Natural killer cell (primary cell): ENCODE measurements around the gene CAMSAP1. TPM values are rescaled to one million over a fixed set of nuclear protein-coding genes. Genes with fewer than 3 reads are reported as not detected.

ENCODE experiments used
- ATAC-seq, 3 donors: fragments of 150-1000 bp in 2 of 3; fragments of 200-7000 bp in 1 of 3; cut with Tn5 transposase; 1 replicate in 1 of 3; 2 replicates in 2 of 3; pipeline ENCODE4 v1.10.0; 2021; ENCODE audit warnings: mild to moderate bottlenecking in 2 of 3, moderate library complexity in 2 of 3
- DNase-seq, 2 donors: peaks; one replicate each; pipeline versions ENCODE4 v3.0.0 to v3.0.0-alpha.2; 2013 to 2021; ENCODE audit warnings: mixed read lengths in 1 of 2
- H3K27ac ChIP-seq: one replicate; pipeline ENCODE4 v1.5.1; 2013; ENCODE audit warnings: mild to moderate bottlenecking, low read length
- H3K27me3 ChIP-seq: one replicate; pipeline ENCODE4 v1.6.1; 2013; ENCODE audit warnings: low read length; ENCODE audit not compliant: control insufficient read depth, insufficient read depth
- H3K36me3 ChIP-seq: one replicate; pipeline ENCODE4 v1.6.1; 2013; ENCODE audit warnings: low read length; ENCODE audit not compliant: control insufficient read depth, insufficient read depth
- H3K4me1 ChIP-seq: one replicate; pipeline ENCODE4 v1.6.1; 2013; ENCODE audit warnings: low read length; ENCODE audit not compliant: control insufficient read depth, insufficient read depth
- H3K4me3 ChIP-seq: one replicate; pipeline ENCODE4 v1.5.1; 2013; ENCODE audit warnings: low read length
- H3K9me3 ChIP-seq: one replicate; pipeline ENCODE4 v1.6.1; 2013; ENCODE audit warnings: low read length; ENCODE audit not compliant: control insufficient read depth, insufficient read depth
- H3K27ac Mint-ChIP-seq, 2 donors: one replicate each; pipeline ENCODE4 v1.8.0; 2022; ENCODE audit warnings: mild to moderate bottlenecking in 2 of 2, mixed read lengths in 2 of 2, moderate library complexity in 1 of 2
- H3K27me3 Mint-ChIP-seq, 2 donors: one replicate each; pipeline ENCODE4 v1.8.0; 2022; ENCODE audit warnings: low read depth in 2 of 2, mixed read lengths in 2 of 2
- H3K36me3 Mint-ChIP-seq: one replicate; pipeline ENCODE4 v1.8.0; 2022; ENCODE audit warnings: mixed read lengths
- H3K4me1 Mint-ChIP-seq, 2 donors: one replicate each; pipeline ENCODE4 v1.8.0; 2022; ENCODE audit warnings: mixed read lengths in 2 of 2
- H3K4me3 Mint-ChIP-seq: one replicate; pipeline ENCODE4 v1.8.0; 2022; ENCODE audit warnings: mild to moderate bottlenecking, moderate library complexity, mixed read lengths
- H3K9me3 Mint-ChIP-seq, 2 donors: one replicate each; pipeline ENCODE4 v1.8.0; 2022; ENCODE audit warnings: mixed read lengths in 2 of 2
- CTCF ChIP-seq: fragments of 200-600 bp; IDR thresholded peaks from one replicate; pipeline ENCODE4 v1.8.0; 2022; ENCODE audit warnings: antibody characterized with exemption
- WGBS: methylation state at CpG from one replicate; pipeline ENCODE4 v1.1.7; 2013; ENCODE audit warnings: missing lambda C conversion rate; ENCODE audit not compliant: insufficient coverage; 5-methylcytosine and 5-hydroxymethylcytosine counted together
- intact Hi-C: fragments of 100-400 bp; cut with micrococcal nuclease; formaldehyde crosslinking; loops from one replicate; pipeline ENCODE4 v1.14.2; 2022
- total RNA-seq, 4 donors: library from RNA; stranded (reverse); fragments of 120-200 nt in 1 of 4; gene quantifications; one replicate each; pipeline versions ENCODE4 v1.2.3 to v1.2.4, GENCODE V29; 2013 to 2022

Gene CAMSAP1
- total RNA-seq, 3 donors from 2014 or later (not counting 1 experiment from before 2014, with no cell fraction given), result 25.9 to 33.5 (median 28.1) TPM

- no peaks in the 10 kb centered on the region for H3K27me3 ChIP-seq
- H3K27ac ChIP-seq, result peak overlapping the region; percentile 2
- peaks cover 10% of the 10 kb centered on the region for H3K4me1 ChIP-seq
- peak overlapping the region; percentile 95 to 97 for H3K27ac Mint-ChIP-seq
- no peak for TF ChIP-seq CTCF
- H3K27me3 Mint-ChIP-seq, result peaks cover 0 to 5% of the 10 kb centered on the region in 2 donors
- peaks cover 14% of the 10 kb centered on the region for H3K9me3 ChIP-seq
- ATAC-seq, result peak; percentile 77 to 91 (median 81)
- H3K4me3 Mint-ChIP-seq, result peak overlapping the region; percentile 81
- intact Hi-C loops, result no loop called here
- peaks cover 3 to 4% of the 10 kb centered on the region in 2 donors for H3K9me3 Mint-ChIP-seq
- peaks cover 8 to 14% of the 10 kb centered on the region in 2 donors for H3K4me1 Mint-ChIP-seq
- H3K36me3 ChIP-seq, result peaks cover 31% of the 10 kb centered on the region
- 74% methylated on average over 33 of the region's 33 CpGs for WGBS
- H3K4me3 ChIP-seq, result no peak overlapping the region
- H3K36me3 Mint-ChIP-seq, result peaks cover 7% of the 10 kb centered on the region
- peak; percentile 71 to 74 for DNase-seq
Observed at GRCh38 chr9:135939351-135940265, 32.3 kb upstream of the CAMSAP1 start.

- no peak overlapping the region for H3K4me3 ChIP-seq
- WGBS, result 96% methylated on average over 44 of the region's 44 CpGs
- DNase-seq (no peak), ATAC-seq (no peak)
- Mint-ChIP-seq H3K27me3 (peaks cover 0 to 5% of the 10 kb centered on the region in 2 donors), H3K9me3 (peaks cover 3 to 4% of the 10 kb centered on the region in 2 donors), H3K4me1 (peaks cover 8 to 9% of the 10 kb centered on the region in 2 donors), H3K27ac (no peak overlapping the region), H3K36me3 (peaks cover 7% of the 10 kb centered on the region), H3K4me3 (no peak overlapping the region)
- peaks cover 31% of the 10 kb centered on the region for H3K36me3 ChIP-seq
- intact Hi-C loops, result no loop called here
- TF ChIP-seq CTCF, result no peak
- peaks cover 14% of the 10 kb centered on the region for H3K9me3 ChIP-seq
- peaks cover 10% of the 10 kb centered on the region for H3K4me1 ChIP-seq
- H3K27ac ChIP-seq, result no peak overlapping the region
- H3K27me3 ChIP-seq, result no peaks in the 10 kb centered on the region
Observed at GRCh38 chr9:135937521-135938489, 30.5 kb upstream of the CAMSAP1 start.

- Mint-ChIP-seq H3K4me3 (no peak overlapping the region), H3K27ac (no peak overlapping the region), H3K27me3 (no peaks in the 10 kb centered on the region), H3K4me1 (peaks cover 0 to 3% of the 10 kb centered on the region in 2 donors), H3K36me3 (peaks cover 14% of the 10 kb centered on the region), H3K9me3 (no peaks in the 10 kb centered on the region)
- Histone ChIP-seq H3K27me3 (no peaks in the 10 kb centered on the region), H3K27ac (no peak overlapping the region), H3K36me3 (peaks cover 27% of the 10 kb centered on the region), H3K4me1 (peaks cover under 1% of the 10 kb centered on the region), H3K9me3 (no peaks in the 10 kb centered on the region), H3K4me3 (no peak overlapping the region)
- 97% methylated on average over 13 of the region's 13 CpGs for WGBS
- ATAC-seq (no peak), DNase-seq (no peak)
- no peak for TF ChIP-seq CTCF
- intact Hi-C loops, result no loop called here
Observed at GRCh38 chr9:135933114-135933513, 25.8 kb upstream of the CAMSAP1 start.
